Measurements from ENCODE around the gene MCCD1.

The MCCD1 gene

DNA sequence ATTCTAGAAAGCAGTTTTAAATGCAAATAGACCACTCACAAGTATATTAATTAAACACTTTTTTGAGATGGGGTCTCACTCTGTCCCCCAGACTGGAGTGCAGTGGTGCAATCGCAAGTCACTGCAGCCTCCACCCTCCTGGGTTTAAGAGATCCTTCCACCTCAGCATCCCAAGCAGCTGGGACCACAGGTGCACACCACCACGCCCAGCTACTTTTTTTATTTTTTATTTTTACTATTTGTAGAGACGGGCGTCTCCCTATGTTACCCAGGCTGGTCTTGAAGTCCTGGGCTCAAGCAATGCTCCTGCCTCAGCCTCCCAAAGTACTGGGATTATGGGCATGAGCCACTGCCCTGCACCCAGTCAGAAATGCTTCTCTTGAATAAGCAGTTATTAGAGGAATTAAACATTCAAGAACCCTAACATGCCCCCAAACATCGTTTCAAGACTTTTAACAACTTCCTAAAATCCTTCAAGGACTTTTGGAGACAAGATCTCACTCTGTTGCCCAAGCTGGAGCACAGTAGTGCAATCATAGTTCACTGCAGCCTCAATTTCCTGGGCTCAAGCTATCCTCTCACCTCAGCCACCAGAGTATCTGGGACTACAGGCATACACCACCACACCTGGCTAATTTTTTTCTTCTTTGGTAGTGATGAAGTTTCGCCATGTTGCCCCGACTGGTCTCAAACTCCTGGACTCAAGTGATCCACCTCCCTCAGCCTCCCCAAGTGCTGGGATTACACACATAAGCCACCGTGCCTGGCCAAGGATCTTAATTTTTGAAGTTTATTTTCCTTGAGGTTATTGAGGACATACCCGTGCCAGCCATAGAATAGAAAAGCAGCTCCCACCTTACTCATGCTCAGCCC is 3.2 kb downstream of the MCCD1 start:
- Histone ChIP-seq H2AFZ (ENCODE audit: insufficient read depth, low read length, poor library complexity) (no peak overlapping the region), H2BK120ac (ENCODE audit: insufficient read depth, low read length, poor library complexity) (no peak overlapping the region), H4K8ac (ENCODE audit: low read depth, low read length) (no peak overlapping the region), H3K27ac (ENCODE audit: low read depth, low read length) (no peak overlapping the region), H3K4me3 (ENCODE audit: low read depth, low read length) (no peak overlapping the region), H3K4ac (ENCODE audit: low read depth, low read length) (no peak overlapping the region), H2BK5ac (ENCODE audit: low read depth, low read length, poor library complexity) (no peak overlapping the region), H3K18ac (ENCODE audit: low read length) (no peak overlapping the region), H3K4me1 (ENCODE audit: control insufficient read depth in 1 of 2, insufficient read depth in 2 of 2, low read length in 2 of 2) (no peaks in the 10 kb centered on the region), H3K4me2 (ENCODE audit: low read length) (no peak overlapping the region), H4K91ac (ENCODE audit: low read depth, low read length) (no peak overlapping the region), H3K9me3 (ENCODE audit: insufficient read depth, low read depth, low read length) (no peaks in the 10 kb centered on the region), H3K9ac (ENCODE audit: low read length) (no peak overlapping the region), H4K12ac (ENCODE audit: low read depth, low read length) (no peak overlapping the region), H2BK12ac (ENCODE audit: low read length) (no peak overlapping the region), H3K79me1 (ENCODE audit: low read length) (no peaks in the 10 kb centered on the region), H3K36me3 (ENCODE audit: control insufficient read depth in 1 of 2, insufficient read depth in 2 of 2, low read length in 2 of 2) (peaks cover 48 to 71% of the 10 kb centered on the region in 2 experiments), H2AK5ac (ENCODE audit: low read length) (no peak overlapping the region), H3K14ac (ENCODE audit: low read length) (no peak overlapping the region), H3K23ac (ENCODE audit: low read length) (no peak overlapping the region), H3K79me2 (ENCODE audit: control insufficient read depth, insufficient read depth, low read length, poor library complexity) (no peaks in the 10 kb centered on the region), H3K27me3 (ENCODE audit: insufficient read depth, low read length) (no peaks in the 10 kb centered on the region)
- DNase-seq: no peak
- WGBS (ENCODE audit: extremely low coverage, insufficient coverage, insufficient read length): no CpG with 5 or more reads among the region's 9 CpGs

DNA sequence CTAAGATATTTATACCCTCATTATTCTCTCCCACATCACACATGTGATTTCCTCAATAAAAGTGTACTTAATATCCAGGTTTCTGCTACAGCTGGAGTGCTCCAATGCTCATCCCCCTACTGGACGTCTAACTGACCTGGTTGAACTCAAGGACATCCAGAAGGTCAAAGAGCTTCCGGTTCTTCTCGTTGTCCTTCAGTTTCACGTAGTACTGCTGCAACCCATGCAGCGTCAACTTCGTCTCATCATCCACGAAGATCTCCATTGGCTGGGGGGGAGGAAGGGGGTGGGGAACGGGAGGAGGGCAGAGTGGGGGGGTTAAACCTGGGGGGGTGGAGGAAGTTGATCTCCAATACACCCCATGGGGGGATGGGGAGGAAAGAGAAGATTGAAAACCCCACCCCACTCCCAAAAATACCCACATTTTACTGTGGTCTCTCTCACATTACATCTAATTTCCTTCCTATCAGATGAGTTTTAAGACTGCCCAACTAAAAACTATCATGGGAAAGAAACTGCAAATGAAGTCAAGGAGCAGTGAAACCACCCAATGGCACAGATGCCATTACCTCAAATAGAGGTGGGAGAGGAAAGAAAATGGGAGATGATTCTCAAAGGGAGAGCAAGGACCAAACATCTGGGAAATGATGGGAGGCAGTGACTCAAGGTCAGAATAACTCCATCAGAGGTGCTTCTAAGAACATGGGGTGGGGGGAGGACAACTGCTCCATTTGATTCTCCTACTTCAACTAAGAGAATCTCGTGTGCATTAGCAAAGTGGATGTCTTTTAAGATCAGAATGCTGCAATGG is 4.1 kb downstream of the MCCD1 start:
- no peak overlapping the region for H2AFZ ChIP-seq (ENCODE audit: insufficient read depth, low read length, poor library complexity)
- H2BK12ac ChIP-seq (ENCODE audit: low read length): no peak overlapping the region
- no peak overlapping the region for H2BK120ac ChIP-seq (ENCODE audit: insufficient read depth, low read length, poor library complexity)
- no peak overlapping the region for H4K91ac ChIP-seq (ENCODE audit: low read depth, low read length)
- H3K27ac ChIP-seq (ENCODE audit: low read depth, low read length): no peak overlapping the region
- no peaks in the 10 kb centered on the region for H3K79me2 ChIP-seq (ENCODE audit: control insufficient read depth, insufficient read depth, low read length, poor library complexity)
- H3K4me1 ChIP-seq (ENCODE audit: control insufficient read depth in 1 of 2, insufficient read depth in 2 of 2, low read length in 2 of 2): no peaks in the 10 kb centered on the region
- H4K8ac ChIP-seq (ENCODE audit: low read depth, low read length): no peak overlapping the region
- no peak overlapping the region for H3K18ac ChIP-seq (ENCODE audit: low read length)
- H3K4ac ChIP-seq (ENCODE audit: low read depth, low read length): no peak overlapping the region
- H3K4me3 ChIP-seq (ENCODE audit: low read depth, low read length): no peak overlapping the region
- H3K23ac ChIP-seq (ENCODE audit: low read length): no peak overlapping the region
- H3K36me3 ChIP-seq (ENCODE audit: control insufficient read depth in 1 of 2, insufficient read depth in 2 of 2, low read length in 2 of 2): peaks cover 54 to 78% of the 10 kb centered on the region in 2 experiments
- no peaks in the 10 kb centered on the region for H3K79me1 ChIP-seq (ENCODE audit: low read length)
- no peak for DNase-seq
- H3K4me2 ChIP-seq (ENCODE audit: low read length): no peak overlapping the region
- H3K27me3 ChIP-seq (ENCODE audit: insufficient read depth, low read length): no peaks in the 10 kb centered on the region
- H2BK5ac ChIP-seq (ENCODE audit: low read depth, low read length, poor library complexity): no peak overlapping the region
- WGBS (ENCODE audit: extremely low coverage, insufficient coverage, insufficient read length): no CpG with 5 or more reads among the region's 9 CpGs
- H3K14ac ChIP-seq (ENCODE audit: low read length): no peak overlapping the region
- H4K12ac ChIP-seq (ENCODE audit: low read depth, low read length): no peak overlapping the region
- no peak overlapping the region for H3K9ac ChIP-seq (ENCODE audit: low read length)
- no peaks in the 10 kb centered on the region for H3K9me3 ChIP-seq (ENCODE audit: insufficient read depth, low read depth, low read length)
- no peak overlapping the region for H2AK5ac ChIP-seq (ENCODE audit: low read length)

DNA sequence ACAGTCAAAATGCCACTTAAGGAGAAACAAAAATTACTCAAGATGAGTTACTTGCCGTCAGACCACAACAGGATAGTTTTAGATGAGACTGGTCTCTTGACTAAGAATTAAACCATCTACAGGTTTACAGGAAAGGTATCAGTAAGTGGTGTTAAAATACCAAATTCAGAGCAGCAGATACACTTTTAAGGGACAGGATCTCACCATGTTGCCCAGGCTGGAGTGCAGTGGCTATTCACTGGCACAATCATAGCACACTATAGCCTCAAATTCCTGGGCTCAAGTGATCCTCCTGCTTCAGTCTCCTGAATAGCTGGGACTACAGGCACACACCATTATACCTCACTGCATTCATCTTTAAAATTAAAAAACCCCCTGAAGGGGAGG is 4.7 kb downstream of the MCCD1 start:
- Histone ChIP-seq H4K91ac (ENCODE audit: low read depth, low read length) (no peak overlapping the region), H3K9ac (ENCODE audit: low read length) (no peak overlapping the region), H2BK120ac (ENCODE audit: insufficient read depth, low read length, poor library complexity) (no peak overlapping the region), H3K4me1 (ENCODE audit: control insufficient read depth in 1 of 2, insufficient read depth in 2 of 2, low read length in 2 of 2) (no peaks in the 10 kb centered on the region), H3K4ac (ENCODE audit: low read depth, low read length) (no peak overlapping the region), H2AK5ac (ENCODE audit: low read length) (no peak overlapping the region), H3K14ac (ENCODE audit: low read length) (no peak overlapping the region), H3K23ac (ENCODE audit: low read length) (no peak overlapping the region), H3K4me3 (ENCODE audit: low read depth, low read length) (no peak overlapping the region), H3K27me3 (ENCODE audit: insufficient read depth, low read length) (no peaks in the 10 kb centered on the region), H3K79me2 (ENCODE audit: control insufficient read depth, insufficient read depth, low read length, poor library complexity) (no peaks in the 10 kb centered on the region), H3K79me1 (ENCODE audit: low read length) (no peaks in the 10 kb centered on the region), H3K27ac (ENCODE audit: low read depth, low read length) (no peak overlapping the region), H4K8ac (ENCODE audit: low read depth, low read length) (no peak overlapping the region), H4K12ac (ENCODE audit: low read depth, low read length) (no peak overlapping the region), H3K4me2 (ENCODE audit: low read length) (no peak overlapping the region), H3K9me3 (ENCODE audit: insufficient read depth, low read depth, low read length) (no peaks in the 10 kb centered on the region), H3K36me3 (ENCODE audit: control insufficient read depth in 1 of 2, insufficient read depth in 2 of 2, low read length in 2 of 2) (peaks cover 54 to 83% of the 10 kb centered on the region in 2 experiments), H2AFZ (ENCODE audit: insufficient read depth, low read length, poor library complexity) (no peak overlapping the region), H2BK5ac (ENCODE audit: low read depth, low read length, poor library complexity) (no peak overlapping the region), H3K18ac (ENCODE audit: low read length) (no peak overlapping the region), H2BK12ac (ENCODE audit: low read length) (no peak overlapping the region)
- DNase-seq: no peak
- no CpG with 5 or more reads among the region's 1 CpG for WGBS (ENCODE audit: extremely low coverage, insufficient coverage, insufficient read length)

DNA sequence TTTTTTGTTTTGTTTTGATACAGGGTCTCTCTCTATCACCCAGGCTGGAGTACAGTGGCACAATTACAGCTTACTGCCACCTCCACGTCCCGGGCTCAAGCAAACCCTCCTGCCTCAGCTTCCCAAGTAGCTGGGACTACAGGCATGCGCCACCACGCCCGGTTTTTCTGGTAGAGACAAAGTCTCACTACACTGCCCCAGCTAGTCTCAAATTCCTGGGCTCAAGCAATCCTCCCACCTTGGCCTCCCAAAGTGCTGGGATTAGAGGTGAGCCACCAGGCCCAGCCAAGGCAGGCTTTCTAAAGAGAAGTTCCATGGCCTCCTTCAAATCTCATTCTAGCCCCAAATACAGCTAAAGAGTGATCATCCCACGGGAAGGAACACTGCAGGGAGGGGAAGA is 5.2 kb downstream of the MCCD1 start:
- no peak overlapping the region for H4K8ac ChIP-seq (ENCODE audit: low read depth, low read length)
- H2BK12ac ChIP-seq (ENCODE audit: low read length): no peak overlapping the region
- no peak for DNase-seq
- no peaks in the 10 kb centered on the region for H3K27me3 ChIP-seq (ENCODE audit: insufficient read depth, low read length)
- WGBS (ENCODE audit: extremely low coverage, insufficient coverage, insufficient read length): no CpG with 5 or more reads among the region's 6 CpGs
- no peaks in the 10 kb centered on the region for H3K9me3 ChIP-seq (ENCODE audit: insufficient read depth, low read depth, low read length)
- no peak overlapping the region for H3K9ac ChIP-seq (ENCODE audit: low read length)
- H3K79me1 ChIP-seq (ENCODE audit: low read length): no peaks in the 10 kb centered on the region
- no peak overlapping the region for H2AFZ ChIP-seq (ENCODE audit: insufficient read depth, low read length, poor library complexity)
- no peak overlapping the region for H3K27ac ChIP-seq (ENCODE audit: low read depth, low read length)
- no peak overlapping the region for H4K91ac ChIP-seq (ENCODE audit: low read depth, low read length)
- H3K18ac ChIP-seq (ENCODE audit: low read length): no peak overlapping the region
- no peak overlapping the region for H2AK5ac ChIP-seq (ENCODE audit: low read length)
- peaks cover 59 to 89% of the 10 kb centered on the region in 2 experiments for H3K36me3 ChIP-seq (ENCODE audit: control insufficient read depth in 1 of 2, insufficient read depth in 2 of 2, low read length in 2 of 2)
- H2BK120ac ChIP-seq (ENCODE audit: insufficient read depth, low read length, poor library complexity): no peak overlapping the region
- no peak overlapping the region for H3K4ac ChIP-seq (ENCODE audit: low read depth, low read length)
- H3K4me1 ChIP-seq (ENCODE audit: control insufficient read depth in 1 of 2, insufficient read depth in 2 of 2, low read length in 2 of 2): no peaks in the 10 kb centered on the region
- no peak overlapping the region for H2BK5ac ChIP-seq (ENCODE audit: low read depth, low read length, poor library complexity)
- no peak overlapping the region for H3K23ac ChIP-seq (ENCODE audit: low read length)
- no peak overlapping the region for H3K4me2 ChIP-seq (ENCODE audit: low read length)
- no peak overlapping the region for H3K4me3 ChIP-seq (ENCODE audit: low read depth, low read length)
- H4K12ac ChIP-seq (ENCODE audit: low read depth, low read length): no peak overlapping the region
- H3K14ac ChIP-seq (ENCODE audit: low read length): no peak overlapping the region
- no peaks in the 10 kb centered on the region for H3K79me2 ChIP-seq (ENCODE audit: control insufficient read depth, insufficient read depth, low read length, poor library complexity)

Measured in trophoblast cell (in vitro differentiated cells and primary cell).